Measurements from ENCODE around the gene TMBIM1. TPM values are rescaled to one million over a fixed set of nuclear protein-coding genes. Genes with fewer than 3 reads are reported as not detected.

Gene TMBIM1
- polyA plus RNA-seq, 3 donors, result 101 to 139 (median 129) TPM

GRCh38 chr2:218272531-218273212, 19.6 kb downstream of the TMBIM1 start:
- Histone ChIP-seq H4K20me1 (ENCODE audit: insufficient read depth, low read length) (peaks cover 74% of the 10 kb centered on the region), H3K79me2 (ENCODE audit: insufficient read depth, low read length) (peaks cover 70% of the 10 kb centered on the region), H3K27ac (ENCODE audit: low read depth in 1 of 2, low read length in 2 of 2) (no peak overlapping the region), H3K4me1 (ENCODE audit: control insufficient read depth in 1 of 2, insufficient read depth in 2 of 2, low read length in 2 of 2) (peaks cover 46 to 56% of the 10 kb centered on the region in 2 donors), H3K27me3 (ENCODE audit: control insufficient read depth in 2 of 2, insufficient read depth in 2 of 2, low read length in 2 of 2) (no peaks in the 10 kb centered on the region), H3K4me3 (replicated peaks in 1 of 3; ENCODE audit: low read depth in 2 of 3, low read length in 3 of 3) (no peak overlapping the region), H3K9ac (ENCODE audit: insufficient read depth, low read length, poor library complexity, severe bottlenecking) (no peak overlapping the region), H3K4me2 (replicated peaks; ENCODE audit: extremely low read depth, low read length, poor library complexity, severe bottlenecking) (no peak overlapping the region), H3K9me3 (replicated peaks in 1 of 2; ENCODE audit: control insufficient read depth in 1 of 2, insufficient read depth in 1 of 2, low read length in 2 of 2) (no peaks in the 10 kb centered on the region), H3K36me3 (replicated peaks in 1 of 2; ENCODE audit: control insufficient read depth in 1 of 2, insufficient read depth in 2 of 2, low read length in 2 of 2) (peaks cover 42 to 49% of the 10 kb centered on the region in 2 donors), H2AFZ (ENCODE audit: insufficient read depth, low read depth, low read length, poor library complexity, severe bottlenecking) (no peak overlapping the region)
- Mint-ChIP-seq H3K27me3 (ENCODE audit: low read depth in 3 of 3) (peaks cover 0 to 3% (median 0%) of the 10 kb centered on the region in 3 donors), H3K27ac (peak overlapping the region; percentile 10 to 73 (median 61)), H3K4me3 (no peak overlapping the region), H3K4me1 (peaks cover 53% of the 10 kb centered on the region), H3K36me3 (peaks cover 42 to 49% of the 10 kb centered on the region in 2 donors), H3K9me3 (no peaks in the 10 kb centered on the region)
- intact Hi-C loops (cut with micrococcal nuclease), result loop anchor here (5.0 to 10.0 kb wide), 4 partner anchors 125 to 292 kb away; partner anchors contain the start of genes CTDSP1 (in 2 of the 2), CNOT9 (in 1 of the 2) and USP37 (in 1 of the 2)
- 45% methylated on average over 13 of the region's 18 CpGs for WGBS (ENCODE audit: insufficient coverage)
- peak; percentile 89 for TF ChIP-seq CTCF (IDR thresholded peaks at IDR 0.05)
- DNase-seq, result peak; percentile 73 to 80 (median 78)

GRCh38 chr2:218271865-218272530, 20.3 kb downstream of the TMBIM1 start:
- peaks cover 42 to 49% of the 10 kb centered on the region in 2 donors for H3K36me3 Mint-ChIP-seq
- no peak for DNase-seq
- TF ChIP-seq CTCF (IDR thresholded peaks at IDR 0.05), result no peak
- peaks cover 57% of the 10 kb centered on the region for H3K4me1 Mint-ChIP-seq
- Histone ChIP-seq H3K36me3 (replicated peaks in 1 of 2; ENCODE audit: control insufficient read depth in 1 of 2, insufficient read depth in 2 of 2, low read length in 2 of 2) (peaks cover 42 to 49% of the 10 kb centered on the region in 2 donors), H3K79me2 (ENCODE audit: insufficient read depth, low read length) (peaks cover 70% of the 10 kb centered on the region), H4K20me1 (ENCODE audit: insufficient read depth, low read length) (peaks cover 74% of the 10 kb centered on the region), H3K27ac (ENCODE audit: low read depth in 1 of 2, low read length in 2 of 2) (peak overlapping the region in 1 of 2 donors; percentile 69), H3K4me3 (replicated peaks in 1 of 3; ENCODE audit: low read depth in 2 of 3, low read length in 3 of 3) (no peak overlapping the region), H3K27me3 (ENCODE audit: control insufficient read depth in 2 of 2, insufficient read depth in 2 of 2, low read length in 2 of 2) (no peaks in the 10 kb centered on the region), H3K9ac (ENCODE audit: insufficient read depth, low read length, poor library complexity, severe bottlenecking) (no peak overlapping the region), H3K9me3 (replicated peaks in 1 of 2; ENCODE audit: control insufficient read depth in 1 of 2, insufficient read depth in 1 of 2, low read length in 2 of 2) (no peaks in the 10 kb centered on the region), H3K4me1 (ENCODE audit: control insufficient read depth in 1 of 2, insufficient read depth in 2 of 2, low read length in 2 of 2) (peaks cover 46 to 56% of the 10 kb centered on the region in 2 donors), H3K4me2 (replicated peaks; ENCODE audit: extremely low read depth, low read length, poor library complexity, severe bottlenecking) (no peak overlapping the region), H2AFZ (ENCODE audit: insufficient read depth, low read depth, low read length, poor library complexity, severe bottlenecking) (no peak overlapping the region)
- H3K4me3 Mint-ChIP-seq, result no peak overlapping the region
- peak overlapping the region; percentile 12 to 87 (median 58) for H3K27ac Mint-ChIP-seq
- H3K27me3 Mint-ChIP-seq (ENCODE audit: low read depth in 3 of 3), result peaks cover 0 to 3% (median 0%) of the 10 kb centered on the region in 3 donors
- intact Hi-C loops (cut with micrococcal nuclease), result loop anchor here (5.0 to 10.0 kb wide), 4 partner anchors 125 to 293 kb away; partner anchors contain the start of genes CTDSP1 (in 2 of the 2), CNOT9 (in 1 of the 2) and USP37 (in 1 of the 2)
- 91% methylated on average over 3 of the region's 5 CpGs for WGBS (ENCODE audit: insufficient coverage)
- no peaks in the 10 kb centered on the region for H3K9me3 Mint-ChIP-seq
